K562 (cell line): ENCODE results near the gene DRC1. TPM values are rescaled to one million over a fixed set of nuclear protein-coding genes. Genes with fewer than 3 reads are reported as not detected.

ENCODE experiments used
- ATAC-seq: fragments of 200-7000 bp; cut with Tn5 transposase; 3 replicates; pipeline ENCODE4 v1.9.1; 2020; ENCODE audit warnings: moderate library complexity
- BruUV-seq: library from RNA; stranded (reverse); fragments of 400-500 nt; replicated peaks from 2 replicates; lab custom pipeline; 2021; lab: Mats Ljungman, UMichigan
- CTCF ChIA-PET: fragments of 300-600 bp; formaldehyde crosslinking; extraction: SDS; loops from one replicate; lab custom pipeline; 2021; ENCODE audit warnings: low intra/inter-chr PET ratio; lab: Yijun Ruan, JAX
- POLR2A ChIA-PET: fragments of 300-600, 350-650 bp; sonication (Branson Sonifier 250); formaldehyde crosslinking; extraction: SDS; loops from one replicate; lab custom pipeline; 2021; ENCODE audit warnings: antibody characterized with exemption, inconsistent platforms; lab: Yijun Ruan, JAX
- DNase-seq, 4 experiments: peaks; one replicate each; pipeline versions ENCODE4 v3.0.0 to v3.0.0-alpha.2; 2011 to 2018; ENCODE audit warnings: low spot score in 3 of 4, mixed read lengths in 3 of 4; ENCODE audit errors: extremely low read depth in 1 of 4
- FAIRE-seq: peaks from 2 replicates; lab custom pipeline; 2011; peaks lifted over from hg19 to GRCh38; lab: Jason Lieb, UNC
- H2AFZ ChIP-seq: 2 replicates; pipeline ENCODE4 v1.6.0; 2011; ENCODE audit warnings: low read depth, low read length, control low read depth, inconsistent platforms
- H3K27ac ChIP-seq: fragments of 200-600 bp; 3 replicates; pipeline ENCODE4 v1.8.0; 2011; ENCODE audit warnings: low read depth, mild to moderate bottlenecking, control low read depth, inconsistent platforms, low read length, moderate library complexity, mixed read lengths; ENCODE audit errors: extremely low read depth
- H3K27me3 ChIP-seq, 2 experiments: fragments of 300-600 bp in 1 of 2; 2 replicates in 1 of 2; 3 replicates in 1 of 2; pipeline versions ENCODE4 v1.6.0 to v1.8.0; 2011; ENCODE audit warnings: inconsistent platforms in 2 of 2, low read length in 2 of 2, mild to moderate bottlenecking in 1 of 2, mixed read lengths in 1 of 2, moderate library complexity in 1 of 2; ENCODE audit not compliant: control insufficient read depth in 2 of 2, insufficient read depth in 2 of 2
- H3K36me3 ChIP-seq: fragments of 300-600 bp; 3 replicates; pipeline ENCODE4 v1.8.0; 2011; ENCODE audit warnings: mild to moderate bottlenecking, low read length, inconsistent platforms; ENCODE audit not compliant: control insufficient read depth, insufficient read depth
- H3K4me1 ChIP-seq, 2 experiments: fragments of 200-600 bp in 1 of 2; replicated peaks in 1 of 2; 2 replicates in 1 of 2; 3 replicates in 1 of 2; pipeline versions ENCODE4 v1.5.1 to v1.8.0; 2011; ENCODE audit warnings: inconsistent platforms in 2 of 2, low read length in 2 of 2, mild to moderate bottlenecking in 1 of 2, mixed read lengths in 1 of 2, moderate library complexity in 1 of 2; ENCODE audit not compliant: control insufficient read depth in 2 of 2, insufficient read depth in 2 of 2
- H3K4me2 ChIP-seq: 2 replicates; pipeline ENCODE4 v1.6.1; 2011; ENCODE audit warnings: low read length, control low read depth, inconsistent platforms, mixed read lengths; ENCODE audit not compliant: insufficient read depth
- H3K4me3 ChIP-seq: fragments of 200-600 bp; sonication (generic), shearing (Covaris generic); 2 replicates; pipeline ENCODE4 v1.5.1; 2016; ENCODE audit warnings: control low read depth, inconsistent platforms
- H3K79me2 ChIP-seq: fragments of 200-600 bp; 3 replicates; pipeline ENCODE4 v1.8.0; 2011; ENCODE audit warnings: low read length, inconsistent platforms; ENCODE audit not compliant: control insufficient read depth, insufficient read depth
- H3K9ac ChIP-seq, 2 experiments: 2 replicates each; pipeline versions ENCODE4 v1.6.0 to v1.6.1; 2011; ENCODE audit warnings: low read depth in 2 of 2, low read length in 2 of 2, control low read depth in 1 of 2, inconsistent platforms in 1 of 2, mild to moderate bottlenecking in 1 of 2, mixed read lengths in 1 of 2; ENCODE audit not compliant: insufficient read depth in 1 of 2
- H3K9me1 ChIP-seq: one replicate; pipeline ENCODE4 v1.6.0; 2011; ENCODE audit warnings: inconsistent platforms, mild to moderate bottlenecking, low read length, moderate library complexity; ENCODE audit not compliant: control insufficient read depth, insufficient read depth
- H3K9me3 ChIP-seq: replicated peaks from 2 replicates; pipeline ENCODE4 v1.5.1; 2011; ENCODE audit warnings: low read depth, low read length, inconsistent platforms; ENCODE audit not compliant: control insufficient read depth, insufficient read depth
- H4K20me1 ChIP-seq: replicated peaks from 2 replicates; pipeline ENCODE4 v1.6.1; 2011; ENCODE audit warnings: low read length, inconsistent platforms, mixed read lengths; ENCODE audit not compliant: control insufficient read depth, insufficient read depth
- BRCA1 ChIP-seq, 2 experiments: fragments of 450-650 bp in 1 of 2; sonication (generic) in 1 of 2; formaldehyde crosslinking in 1 of 2; IDR thresholded peaks; 2 replicates each; pipeline versions ENCODE4 v1.5.0 to v1.6.1; 2017 to 2020; ENCODE audit warnings: mild to moderate bottlenecking in 1 of 2, missing genetic modification reagents in 1 of 2
- CC2D1A ChIP-seq: fragments of 450-650 bp; IDR thresholded peaks from 2 replicates; pipeline ENCODE4 v1.6.1; 2017; ENCODE audit warnings: mild to moderate bottlenecking
- CREM ChIP-seq: IDR thresholded peaks from 2 replicates; pipeline ENCODE4 v1.6.1; 2014; ENCODE audit warnings: antibody characterized with exemption, low read depth
- ETV6 ChIP-seq, 3 experiments: fragments of 150-350 bp in 1 of 3; sonication (generic) in 1 of 3; formaldehyde crosslinking in 1 of 3; IDR thresholded peaks; 2 replicates each; pipeline versions ENCODE4 v1.6.1 to v1.8.0; 2014 to 2022; ENCODE audit warnings: borderline replicate concordance in 2 of 3, low read depth in 2 of 3, antibody characterized with exemption in 1 of 3, low read length in 1 of 3, mild to moderate bottlenecking in 1 of 3, missing genetic modification reagents in 1 of 3
- FOXA3 ChIP-seq, 2 experiments: fragments of 450-650 bp in 1 of 2; sonication (generic) in 1 of 2; formaldehyde crosslinking; IDR thresholded peaks in 1 of 2; conservative IDR thresholded peaks in 1 of 2; 2 replicates each; pipeline versions ENCODE4 v1.4.0 to v1.8.0; 2020 to 2022; ENCODE audit warnings: mild to moderate bottlenecking in 2 of 2, missing genetic modification reagents in 1 of 2
- NFE2 ChIP-seq: IDR thresholded peaks from 2 replicates; pipeline ENCODE4 v1.6.1; 2014; ENCODE audit warnings: antibody characterized with exemption, low read depth
- NONO ChIP-seq, 2 experiments: fragments of 200-400 bp in 1 of 2; fragments of 450-650 bp in 1 of 2; formaldehyde crosslinking in 1 of 2; IDR thresholded peaks; 2 replicates each; pipeline ENCODE4 v1.6.1; 2017; ENCODE audit warnings: low read depth in 2 of 2, mild to moderate bottlenecking in 2 of 2, moderate library complexity in 2 of 2, low read length in 1 of 2
- NR3C1 ChIP-seq: sonication (generic); formaldehyde crosslinking; IDR thresholded peaks from 2 replicates; pipeline ENCODE4 v1.8.1; 2022; ENCODE audit warnings: missing genetic modification reagents
- NRF1 ChIP-seq, 2 experiments: fragments of 450-650 bp; IDR thresholded peaks in 1 of 2; conservative IDR thresholded peaks in 1 of 2; 2 replicates each; pipeline ENCODE4 v1.6.1; 2014; ENCODE audit warnings: mild to moderate bottlenecking in 2 of 2
- PHB ChIP-seq: fragments of 250-450 bp; sonication (Bioruptor Pico); IDR thresholded peaks from 2 replicates; pipeline ENCODE4 v1.5.0; 2021
- POLR3A ChIP-seq: IDR thresholded peaks from 2 replicates; pipeline ENCODE4 v1.6.1; 2011; ENCODE audit warnings: borderline replicate concordance, mild to moderate bottlenecking, moderate library complexity; ENCODE audit not compliant: insufficient read length, insufficient read depth; ENCODE audit errors: extremely low read depth
- PRPF4 ChIP-seq: fragments of 200-400 bp; formaldehyde crosslinking; IDR thresholded peaks from one replicate; pipeline ENCODE4 v1.6.1; 2017; ENCODE audit warnings: low read length, low read depth, mild to moderate bottlenecking; ENCODE audit not compliant: insufficient read depth, poor library complexity, severe bottlenecking
- PYGO2 ChIP-seq: fragments of 450-650 bp; IDR thresholded peaks from 2 replicates; pipeline ENCODE4 v1.6.1; 2016; ENCODE audit warnings: mild to moderate bottlenecking, missing genetic modification characterization, moderate library complexity, missing compliant biosample characterization
- SREBF1 ChIP-seq: fragments of 150-350 bp; IDR thresholded peaks from 2 replicates; pipeline ENCODE4 v1.6.1; 2014; ENCODE audit warnings: antibody characterized with exemption, low read depth, low read length, borderline replicate concordance
- TCF15 ChIP-seq: fragments of 250-450 bp; sonication (Bioruptor Pico); IDR thresholded peaks from 2 replicates; pipeline ENCODE4 v1.8.0; 2022; ENCODE audit warnings: moderate library complexity, mild to moderate bottlenecking, inconsistent platforms
- TEAD2 ChIP-seq: fragments of 450-650 bp; IDR thresholded peaks from 2 replicates; pipeline ENCODE4 v1.6.1; 2016; ENCODE audit warnings: missing genetic modification characterization, control low read depth, missing compliant biosample characterization
- VEZF1 ChIP-seq: fragments of 200-800 bp; sonication (Bioruptor generic); IDR thresholded peaks from 2 replicates; pipeline ENCODE4 v1.6.1; 2017; ENCODE audit warnings: missing genetic modification characterization, missing compliant biosample characterization
- WHSC1 ChIP-seq: IDR thresholded peaks from one replicate; pipeline ENCODE4 v1.6.1; 2012; ENCODE audit warnings: low read length, control low read depth, inconsistent platforms
- ZFPM2 ChIP-seq: fragments of 250-450 bp; sonication (Bioruptor Pico); IDR thresholded peaks from 2 replicates; pipeline ENCODE4 v1.5.1; 2022; ENCODE audit warnings: mild to moderate bottlenecking
- ZNF12 ChIP-seq: sonication (generic); formaldehyde crosslinking; IDR thresholded peaks from 2 replicates; pipeline ENCODE4 v1.4.0; 2020; ENCODE audit warnings: mild to moderate bottlenecking, missing genetic modification reagents
- ZNF133 ChIP-seq: fragments of 250-450 bp; sonication (Bioruptor Pico); IDR thresholded peaks from 2 replicates; pipeline ENCODE4 v1.4.0; 2020; ENCODE audit warnings: mild to moderate bottlenecking
- WGBS: fragments of 100-300 bp; shearing (Covaris generic); methylation state at CpG from one replicate; pipeline ENCODE4 v1.1.6; 2016; ENCODE audit warnings: low coverage, mixed read lengths; ENCODE audit not compliant: insufficient coverage; ENCODE audit errors: missing lambda C conversion rate; 5-methylcytosine and 5-hydroxymethylcytosine counted together
- in situ Hi-C: fragments of 300-500 bp; cut with MboI; formaldehyde crosslinking; loops from 4 replicates; pipeline ENCODE4 v1.15.0; 2018; ENCODE audit warnings: inconsistent platforms, mixed read lengths
- intact Hi-C: fragments of 100-400 bp; cut with micrococcal nuclease; formaldehyde crosslinking; loops from 2 replicates; pipeline ENCODE4 v1.14.2; 2022
- polyA plus RNA-seq, 8 experiments: library from polyadenylated mRNA; depleted of rRNA in 4 of 8; stranded (reverse) in 5 of 8; unstranded in 3 of 8; fragments of >200 nt; fragmentation: Nextera tagmentation in 2 of 8; fragmentation: Illumina TruSeq in 1 of 8; extraction: Ambion mirVana in 2 of 8; extraction: Trizol in 1 of 8; gene quantifications; 2 replicates each; pipeline versions ENCODE4 v1.2.1 to v1.2.3, GENCODE V29; 2011 to 2014; ENCODE audit warnings: inconsistent platforms in 1 of 8, missing spikeins in 1 of 8
- total RNA-seq, 7 experiments: library from RNA; depleted of rRNA in 6 of 7; stranded (reverse); fragments of >200 nt in 6 of 7; fragmentation: Illumina TruSeq in 2 of 7; extraction: Trizol in 2 of 7; gene quantifications; 2 replicates each; pipeline versions ENCODE4 v1.2.1 to v1.2.3, GENCODE V29; 2011 to 2021; ENCODE audit warnings: low replicate concordance in 1 of 7

The DRC1 gene
- total and polyA plus RNA-seq, 9 of the 15 experiments (the other 6 are each of a cell fraction or from before 2014, with no cell fraction given), result 0.07 to 0.10 TPM; not detected in 7

GRCh38 chr2:26438926-26439325 lies 37.2 kb downstream of the DRC1 start (continued):
- TF ChIP-seq ETV6 (IDR thresholded peaks at IDR 0.05; ENCODE audit: borderline replicate concordance in 1 of 2, low read depth in 2 of 2, low read length in 1 of 2), result no peak
- no peak for TF ChIP-seq ETV6 (CRISPR knock-in tag; IDR thresholded peaks at IDR 0.05; ENCODE audit: borderline replicate concordance)
- no peak for TF ChIP-seq CC2D1A
- no peak for TF ChIP-seq PHB (CRISPR knock-in tag)
- TF ChIP-seq BRCA1 (IDR thresholded peaks at IDR 0.05), result no peak
- no peak for TF ChIP-seq BRCA1 (CRISPR knock-in tag; IDR thresholded peaks at IDR 0.05)
- no peak for TF ChIP-seq POLR3A
- no peak for TF ChIP-seq FOXA3 (CRISPR knock-in tag; conservative IDR thresholded peaks at IDR 0.05 in 1 of 2, IDR thresholded peaks at IDR 0.05 in 1 of 2)
- no peak for TF ChIP-seq ZFPM2 (CRISPR knock-in tag)
- TF ChIP-seq WHSC1, result no peak
- no peak for TF ChIP-seq TCF15 (CRISPR knock-in tag)
- no peak for TF ChIP-seq ZNF12 (CRISPR knock-in tag)

GRCh38 chr2:26442301-26442700 lies 40.6 kb downstream of the DRC1 start:
- Histone ChIP-seq H3K4me2 (no peak overlapping the region), H3K4me3 (no peak overlapping the region), H3K27ac (no peak overlapping the region), H3K27me3 (no peaks in the 10 kb centered on the region), H3K9me1 (no peaks in the 10 kb centered on the region), H3K4me1 (peaks cover 2 to 6% of the 10 kb centered on the region in 2 experiments; a peak in 3 of 5 replicates), H3K79me2 (no peaks in the 10 kb centered on the region), H2AFZ (peak overlapping the region; percentile 25; the same call in 1 of the 2 replicates), H3K9ac (no peak overlapping the region), H3K9me3 (no peaks in the 10 kb centered on the region), H3K36me3 (no peaks in the 10 kb centered on the region), H4K20me1 (no peaks in the 10 kb centered on the region)
- CTCF ChIA-PET, result no interaction called here
- no peak for FAIRE-seq
- intact Hi-C loops, result no loop called here
- POLR2A ChIA-PET, result interaction anchor here (0.6 to 3.0 kb wide), 5 partner anchors 10 to 775 kb away, joined by 3 to 16 read pairs (median 4); no protein-coding TSS in a partner anchor
- 57% methylated on average over 2 of the region's 2 CpGs for WGBS
- no peak for DNase-seq
- in situ Hi-C loops, result no loop called here
- BruUV-seq, result no TSS peak
- ATAC-seq, result no peak
- no peak for TF ChIP-seq NFE2
- TF ChIP-seq PYGO2 (tag), result no peak
- TF ChIP-seq NRF1 (conservative IDR thresholded peaks at IDR 0.05 in 1 of 2, IDR thresholded peaks at IDR 0.05 in 1 of 2), result no peak
- TF ChIP-seq VEZF1 (CRISPR knock-in tag), result no peak
- no peak for TF ChIP-seq SREBF1
- no peak for TF ChIP-seq FOXA3 (CRISPR knock-in tag; conservative IDR thresholded peaks at IDR 0.05 in 1 of 2, IDR thresholded peaks at IDR 0.05 in 1 of 2)
- no peak for TF ChIP-seq NONO (IDR thresholded peaks at IDR 0.05; ENCODE audit: low read depth in 2 of 2, low read length in 1 of 2)
- TF ChIP-seq NR3C1, result no peak
- TF ChIP-seq PRPF4, result no peak
- no peak for TF ChIP-seq CREM
- TF ChIP-seq TEAD2 (tag), result no peak
- TF ChIP-seq ZNF133 (CRISPR knock-in tag), result no peak
